ENCODE data around the gene TEAD1. TPM values are rescaled to one million over a fixed set of nuclear protein-coding genes. Genes with fewer than 3 reads are reported as not detected.

TEAD1 gene
- total RNA-seq (2014; rRNA removed; shearing (Covaris generic)) (102 and 103 TPM in 2 replicates), polyA plus RNA-seq (2016; fragmentation: Nextera tagmentation; extraction: Ambion mirVana) (24.5 and 28.4 TPM in 2 replicates)
- long read RNA-seq, partial matches to known transcripts, result 3 of 6 reads
- long read RNA-seq, other reads (novel, unspliced or antisense), result 3 of 6 reads

DNA sequence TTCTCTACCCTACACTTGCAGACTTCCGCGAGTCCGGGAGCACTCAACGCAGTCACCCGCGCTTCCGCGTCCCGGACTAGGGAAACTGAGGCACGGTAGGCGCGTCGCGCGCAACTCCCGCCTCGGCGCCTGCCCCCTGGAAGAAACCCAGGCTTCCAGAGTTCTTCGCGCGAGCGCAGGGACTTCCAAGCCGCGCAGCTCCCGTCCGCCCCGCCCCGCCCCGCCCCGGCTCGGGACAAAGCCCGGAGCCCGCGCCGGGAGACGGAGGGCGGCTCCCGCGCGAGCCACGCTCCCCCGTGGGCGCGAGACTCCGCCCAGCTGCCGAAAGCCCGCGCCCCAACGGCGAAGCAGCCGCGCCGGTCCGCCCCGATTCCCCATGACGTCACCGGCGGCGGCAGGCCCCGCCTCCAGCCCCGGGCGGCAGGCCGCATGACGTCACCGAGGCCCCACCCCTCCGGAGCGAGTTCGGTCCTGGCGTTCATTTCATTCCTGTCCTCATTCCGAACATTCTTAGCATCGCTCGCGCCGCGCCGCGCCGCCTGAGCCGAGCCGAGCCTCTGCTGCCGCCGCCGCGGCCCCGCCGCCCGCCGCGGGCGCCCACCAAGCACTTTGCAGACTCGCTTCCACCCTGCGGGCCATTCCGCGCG lies at the start of gene TEAD1:
TSS of gene TEAD1 (plus strand) at position 498 of the 647 bp plus-strand sequence.
- H3K27ac Mint-ChIP-seq, result peak within 1 kb of the TSS; percentile 88
- H3K4me1 Mint-ChIP-seq, result peaks cover 34% of the 10 kb centered on the region
- Histone ChIP-seq H3K9me2 (ENCODE audit: insufficient read depth) (peaks cover 3% of the 10 kb centered on the region; the same call in 1 of the 2 replicates), H3K27me3 (ENCODE audit: insufficient read depth) (peaks cover 11% of the 10 kb centered on the region; the same call in 1 of the 2 replicates), H3K4me2 (peak within 1 kb of the TSS; percentile 82), H3K4me1 (ENCODE audit: insufficient read depth) (peaks cover 25% of the 10 kb centered on the region), H4K20me1 (replicated peaks; ENCODE audit: insufficient read depth) (peaks cover 7% of the 10 kb centered on the region), H3F3A (replicated peaks; ENCODE audit: low read depth) (no peaks in the 10 kb centered on the region), H3K36me3 (ENCODE audit: insufficient read depth) (no peaks in the 10 kb centered on the region), H3K79me2 (replicated peaks; ENCODE audit: insufficient read depth) (peaks cover 38% of the 10 kb centered on the region), H3K27ac (ENCODE audit: low read depth) (peak within 1 kb of the TSS; percentile 90), H2AFZ (no peak within 1 kb of the TSS; the same call in 1 of the 2 replicates), H3K4me3 (peak within 1 kb of the TSS; percentile 88)
- no peak for TF ChIP-seq NANOG (IDR thresholded peaks at IDR 0.05; ENCODE audit: borderline replicate concordance)
- TF ChIP-seq STAT1 (IDR thresholded peaks at IDR 0.05; ENCODE audit: unreplicated experiment), result no peak
- TF ChIP-seq CREB1 (CRISPR knock-in tag; IDR thresholded peaks at IDR 0.05; ENCODE audit: low read depth), result peak; percentile 100
- peak; percentile 49 for TF ChIP-seq POLR2AphosphoS5 (IDR thresholded peaks at IDR 0.05; ENCODE audit: low read depth)
- peak; percentile 85 for ATAC-seq
- H3K36me3 Mint-ChIP-seq (ENCODE audit: low read depth), result peaks cover 7% of the 10 kb centered on the region; the same call in 2 of the 3 replicates
- H3K9me3 Mint-ChIP-seq, result no peaks in the 10 kb centered on the region
- peak; percentile 97 for DNase-seq (ENCODE audit: low spot score)
- H3K4me3 Mint-ChIP-seq, result peak within 1 kb of the TSS; percentile 97
- H3K27me3 Mint-ChIP-seq (ENCODE audit: insufficient read depth, low read depth, poor library complexity), result peaks cover 11% of the 10 kb centered on the region

DNA sequence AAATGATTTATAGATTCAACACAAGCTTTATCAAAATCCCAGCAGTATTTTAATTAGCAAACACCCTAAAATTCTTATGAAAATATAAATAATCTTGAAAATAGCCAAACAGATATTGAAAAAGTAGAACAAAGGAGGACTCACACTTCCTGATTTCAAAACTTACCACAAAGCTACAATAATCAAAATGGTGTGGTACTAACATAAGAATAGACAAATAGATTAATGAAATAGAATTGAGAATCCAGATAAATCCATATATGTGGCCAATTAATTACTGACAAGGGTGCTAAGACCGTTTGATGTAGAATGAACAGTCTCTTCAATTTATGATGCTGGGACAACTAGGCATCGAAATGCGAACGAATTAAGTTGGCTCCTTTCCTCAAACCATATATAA lies 49.6 kb upstream of the TEAD1 start:
- Histone ChIP-seq H3K27ac (ENCODE audit: low read depth) (no peak overlapping the region), H3K9me2 (ENCODE audit: insufficient read depth) (peaks cover 4% of the 10 kb centered on the region; the same call in 1 of the 2 replicates), H3K4me3 (no peak overlapping the region), H3K4me1 (ENCODE audit: insufficient read depth) (no peaks in the 10 kb centered on the region), H3F3A (replicated peaks; ENCODE audit: low read depth) (no peaks in the 10 kb centered on the region), H4K20me1 (replicated peaks; ENCODE audit: insufficient read depth) (no peaks in the 10 kb centered on the region), H3K4me2 (no peak overlapping the region), H2AFZ (no peak overlapping the region), H3K36me3 (ENCODE audit: insufficient read depth) (peaks cover 3% of the 10 kb centered on the region; the same call in 1 of the 2 replicates), H3K79me2 (replicated peaks; ENCODE audit: insufficient read depth) (no peaks in the 10 kb centered on the region), H3K27me3 (ENCODE audit: insufficient read depth) (no peaks in the 10 kb centered on the region)
- H3K9me3 Mint-ChIP-seq, result peaks cover 20% of the 10 kb centered on the region
- DNase-seq (ENCODE audit: low spot score), result no peak
- H3K27ac Mint-ChIP-seq, result no peak overlapping the region
- no peak for ATAC-seq
- H3K4me3 Mint-ChIP-seq, result no peak overlapping the region
- H3K4me1 Mint-ChIP-seq, result no peaks in the 10 kb centered on the region
- peaks cover 7% of the 10 kb centered on the region for H3K27me3 Mint-ChIP-seq (ENCODE audit: insufficient read depth, low read depth, poor library complexity)
- H3K36me3 Mint-ChIP-seq (ENCODE audit: low read depth), result peaks cover 3% of the 10 kb centered on the region; the same call in 2 of the 3 replicates
- TF ChIP-seq JUNB (IDR thresholded peaks at IDR 0.05; ENCODE audit: unreplicated experiment) (no peak), ZNF331 (CRISPR knock-in tag; IDR thresholded peaks at IDR 0.05; ENCODE audit: low read depth) (no peak), ZNF114 (CRISPR knock-in tag; IDR thresholded peaks at IDR 0.05) (no peak), POLR2AphosphoS5 (IDR thresholded peaks at IDR 0.05; ENCODE audit: low read depth) (no peak), EZH2 (IDR thresholded peaks at IDR 0.05; ENCODE audit: low read depth, unreplicated experiment) (no peak), EZH2phosphoT487 (IDR thresholded peaks at IDR 0.05; ENCODE audit: unreplicated experiment) (no peak), NANOG (IDR thresholded peaks at IDR 0.05; ENCODE audit: borderline replicate concordance) (no peak), CREB1 (CRISPR knock-in tag; IDR thresholded peaks at IDR 0.05; ENCODE audit: low read depth) (no peak)
- TF ChIP-seq, protein P1, sequence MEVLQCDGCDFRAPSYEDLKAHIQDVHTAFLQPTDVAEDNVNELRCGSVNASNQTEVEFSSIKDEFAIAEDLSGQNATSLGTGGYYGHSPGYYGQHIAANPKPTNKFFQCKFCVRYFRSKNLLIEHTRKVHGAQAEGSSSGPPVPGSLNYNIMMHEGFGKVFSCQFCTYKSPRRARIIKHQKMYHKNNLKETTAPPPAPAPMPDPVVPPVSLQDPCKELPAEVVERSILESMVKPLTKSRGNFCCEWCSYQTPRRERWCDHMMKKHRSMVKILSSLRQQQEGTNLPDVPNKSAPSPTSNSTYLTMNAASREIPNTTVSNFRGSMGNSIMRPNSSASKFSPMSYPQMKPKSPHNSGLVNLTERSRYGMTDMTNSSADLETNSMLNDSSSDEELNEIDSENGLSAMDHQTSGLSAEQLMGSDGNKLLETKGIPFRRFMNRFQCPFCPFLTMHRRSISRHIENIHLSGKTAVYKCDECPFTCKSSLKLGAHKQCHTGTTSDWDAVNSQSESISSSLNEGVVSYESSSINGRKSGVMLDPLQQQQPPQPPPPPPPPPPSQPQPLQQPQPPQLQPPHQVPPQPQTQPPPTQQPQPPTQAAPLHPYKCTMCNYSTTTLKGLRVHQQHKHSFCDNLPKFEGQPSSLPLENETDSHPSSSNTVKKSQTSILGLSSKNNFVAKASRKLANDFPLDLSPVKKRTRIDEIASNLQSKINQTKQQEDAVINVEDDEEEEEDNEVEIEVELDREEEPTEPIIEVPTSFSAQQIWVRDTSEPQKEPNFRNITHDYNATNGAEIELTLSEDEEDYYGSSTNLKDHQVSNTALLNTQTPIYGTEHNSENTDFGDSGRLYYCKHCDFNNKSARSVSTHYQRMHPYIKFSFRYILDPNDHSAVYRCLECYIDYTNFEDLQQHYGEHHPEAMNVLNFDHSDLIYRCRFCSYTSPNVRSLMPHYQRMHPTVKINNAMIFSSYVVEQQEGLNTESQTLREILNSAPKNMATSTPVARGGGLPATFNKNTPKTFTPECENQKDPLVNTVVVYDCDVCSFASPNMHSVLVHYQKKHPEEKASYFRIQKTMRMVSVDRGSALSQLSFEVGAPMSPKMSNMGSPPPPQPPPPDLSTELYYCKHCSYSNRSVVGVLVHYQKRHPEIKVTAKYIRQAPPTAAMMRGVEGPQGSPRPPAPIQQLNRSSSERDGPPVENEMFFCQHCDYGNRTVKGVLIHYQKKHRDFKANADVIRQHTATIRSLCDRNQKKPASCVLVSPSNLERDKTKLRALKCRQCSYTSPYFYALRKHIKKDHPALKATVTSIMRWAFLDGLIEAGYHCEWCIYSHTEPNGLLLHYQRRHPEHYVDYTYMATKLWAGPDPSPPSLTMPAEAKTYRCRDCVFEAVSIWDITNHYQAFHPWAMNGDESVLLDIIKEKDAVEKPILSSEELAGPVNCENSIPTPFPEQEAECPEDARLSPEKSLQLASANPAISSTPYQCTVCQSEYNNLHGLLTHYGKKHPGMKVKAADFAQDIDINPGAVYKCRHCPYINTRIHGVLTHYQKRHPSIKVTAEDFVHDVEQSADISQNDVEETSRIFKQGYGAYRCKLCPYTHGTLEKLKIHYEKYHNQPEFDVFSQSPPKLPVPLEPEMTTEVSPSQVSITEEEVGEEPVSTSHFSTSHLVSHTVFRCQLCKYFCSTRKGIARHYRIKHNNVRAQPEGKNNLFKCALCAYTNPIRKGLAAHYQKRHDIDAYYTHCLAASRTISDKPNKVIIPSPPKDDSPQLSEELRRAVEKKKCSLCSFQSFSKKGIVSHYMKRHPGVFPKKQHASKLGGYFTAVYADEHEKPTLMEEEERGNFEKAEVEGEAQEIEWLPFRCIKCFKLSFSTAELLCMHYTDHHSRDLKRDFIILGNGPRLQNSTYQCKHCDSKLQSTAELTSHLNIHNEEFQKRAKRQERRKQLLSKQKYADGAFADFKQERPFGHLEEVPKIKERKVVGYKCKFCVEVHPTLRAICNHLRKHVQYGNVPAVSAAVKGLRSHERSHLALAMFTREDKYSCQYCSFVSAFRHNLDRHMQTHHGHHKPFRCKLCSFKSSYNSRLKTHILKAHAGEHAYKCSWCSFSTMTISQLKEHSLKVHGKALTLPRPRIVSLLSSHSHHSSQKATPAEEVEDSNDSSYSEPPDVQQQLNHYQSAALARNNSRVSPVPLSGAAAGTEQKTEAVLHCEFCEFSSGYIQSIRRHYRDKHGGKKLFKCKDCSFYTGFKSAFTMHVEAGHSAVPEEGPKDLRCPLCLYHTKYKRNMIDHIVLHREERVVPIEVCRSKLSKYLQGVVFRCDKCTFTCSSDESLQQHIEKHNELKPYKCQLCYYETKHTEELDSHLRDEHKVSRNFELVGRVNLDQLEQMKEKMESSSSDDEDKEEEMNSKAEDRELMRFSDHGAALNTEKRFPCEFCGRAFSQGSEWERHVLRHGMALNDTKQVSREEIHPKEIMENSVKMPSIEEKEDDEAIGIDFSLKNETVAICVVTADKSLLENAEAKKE (CRISPR knock-in tag; IDR thresholded peaks at IDR 0.05), result no peak
- TF ChIP-seq, protein P2, sequence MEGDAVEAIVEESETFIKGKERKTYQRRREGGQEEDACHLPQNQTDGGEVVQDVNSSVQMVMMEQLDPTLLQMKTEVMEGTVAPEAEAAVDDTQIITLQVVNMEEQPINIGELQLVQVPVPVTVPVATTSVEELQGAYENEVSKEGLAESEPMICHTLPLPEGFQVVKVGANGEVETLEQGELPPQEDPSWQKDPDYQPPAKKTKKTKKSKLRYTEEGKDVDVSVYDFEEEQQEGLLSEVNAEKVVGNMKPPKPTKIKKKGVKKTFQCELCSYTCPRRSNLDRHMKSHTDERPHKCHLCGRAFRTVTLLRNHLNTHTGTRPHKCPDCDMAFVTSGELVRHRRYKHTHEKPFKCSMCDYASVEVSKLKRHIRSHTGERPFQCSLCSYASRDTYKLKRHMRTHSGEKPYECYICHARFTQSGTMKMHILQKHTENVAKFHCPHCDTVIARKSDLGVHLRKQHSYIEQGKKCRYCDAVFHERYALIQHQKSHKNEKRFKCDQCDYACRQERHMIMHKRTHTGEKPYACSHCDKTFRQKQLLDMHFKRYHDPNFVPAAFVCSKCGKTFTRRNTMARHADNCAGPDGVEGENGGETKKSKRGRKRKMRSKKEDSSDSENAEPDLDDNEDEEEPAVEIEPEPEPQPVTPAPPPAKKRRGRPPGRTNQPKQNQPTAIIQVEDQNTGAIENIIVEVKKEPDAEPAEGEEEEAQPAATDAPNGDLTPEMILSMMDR (conservative IDR thresholded peaks at IDR 0.05; ENCODE audit: low read depth in 2 of 2), result no peak
- TF ChIP-seq, protein P3, sequence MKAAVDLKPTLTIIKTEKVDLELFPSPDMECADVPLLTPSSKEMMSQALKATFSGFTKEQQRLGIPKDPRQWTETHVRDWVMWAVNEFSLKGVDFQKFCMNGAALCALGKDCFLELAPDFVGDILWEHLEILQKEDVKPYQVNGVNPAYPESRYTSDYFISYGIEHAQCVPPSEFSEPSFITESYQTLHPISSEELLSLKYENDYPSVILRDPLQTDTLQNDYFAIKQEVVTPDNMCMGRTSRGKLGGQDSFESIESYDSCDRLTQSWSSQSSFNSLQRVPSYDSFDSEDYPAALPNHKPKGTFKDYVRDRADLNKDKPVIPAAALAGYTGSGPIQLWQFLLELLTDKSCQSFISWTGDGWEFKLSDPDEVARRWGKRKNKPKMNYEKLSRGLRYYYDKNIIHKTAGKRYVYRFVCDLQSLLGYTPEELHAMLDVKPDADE (IDR thresholded peaks at IDR 0.05), result no peak
